Measurements from ENCODE around the gene MAD1L1.

DNA sequence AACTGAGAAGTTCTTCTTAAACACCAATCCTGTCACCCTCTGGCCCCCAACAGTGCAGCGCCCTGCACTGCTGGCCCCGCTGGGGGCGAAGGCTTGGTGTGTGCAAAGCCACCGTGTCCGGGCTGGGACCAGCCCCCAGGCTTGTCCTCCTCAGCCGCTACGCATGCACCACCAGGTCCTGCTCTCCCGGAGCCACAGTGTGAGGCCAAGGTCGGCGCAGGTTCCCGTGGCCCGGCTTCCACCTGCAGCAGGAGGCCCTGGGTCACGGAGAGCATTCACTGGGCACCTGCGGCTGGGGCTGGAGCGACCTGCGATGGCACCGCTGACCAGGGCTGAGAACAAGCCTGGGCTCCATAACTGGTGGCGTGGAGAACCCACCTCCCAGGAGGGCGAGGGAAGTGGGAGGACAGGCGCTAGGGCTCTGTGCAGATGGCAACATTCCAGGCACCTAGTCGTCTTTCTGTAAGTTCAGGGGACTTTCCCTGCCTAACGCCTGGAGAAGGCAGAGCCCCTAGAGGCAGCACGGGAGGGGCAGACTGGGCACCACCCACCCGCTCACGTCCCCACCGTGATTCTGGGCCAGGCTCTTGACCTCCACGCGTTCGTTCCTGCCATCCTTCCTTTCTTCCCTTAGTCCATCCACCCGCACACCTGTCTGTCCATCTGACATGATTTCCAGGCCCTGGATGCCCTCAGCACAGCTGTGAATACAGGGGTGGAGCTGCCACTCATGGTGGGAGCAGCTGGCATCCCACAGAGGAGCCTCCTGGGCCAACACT, 291.1 kb downstream of the MAD1L1 start:
- TF ChIP-seq, protein P1, sequence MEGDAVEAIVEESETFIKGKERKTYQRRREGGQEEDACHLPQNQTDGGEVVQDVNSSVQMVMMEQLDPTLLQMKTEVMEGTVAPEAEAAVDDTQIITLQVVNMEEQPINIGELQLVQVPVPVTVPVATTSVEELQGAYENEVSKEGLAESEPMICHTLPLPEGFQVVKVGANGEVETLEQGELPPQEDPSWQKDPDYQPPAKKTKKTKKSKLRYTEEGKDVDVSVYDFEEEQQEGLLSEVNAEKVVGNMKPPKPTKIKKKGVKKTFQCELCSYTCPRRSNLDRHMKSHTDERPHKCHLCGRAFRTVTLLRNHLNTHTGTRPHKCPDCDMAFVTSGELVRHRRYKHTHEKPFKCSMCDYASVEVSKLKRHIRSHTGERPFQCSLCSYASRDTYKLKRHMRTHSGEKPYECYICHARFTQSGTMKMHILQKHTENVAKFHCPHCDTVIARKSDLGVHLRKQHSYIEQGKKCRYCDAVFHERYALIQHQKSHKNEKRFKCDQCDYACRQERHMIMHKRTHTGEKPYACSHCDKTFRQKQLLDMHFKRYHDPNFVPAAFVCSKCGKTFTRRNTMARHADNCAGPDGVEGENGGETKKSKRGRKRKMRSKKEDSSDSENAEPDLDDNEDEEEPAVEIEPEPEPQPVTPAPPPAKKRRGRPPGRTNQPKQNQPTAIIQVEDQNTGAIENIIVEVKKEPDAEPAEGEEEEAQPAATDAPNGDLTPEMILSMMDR (IDR thresholded peaks at IDR 0.05; ENCODE audit: borderline replicate concordance, extremely low read depth, low read length, poor library complexity, severe bottlenecking): no peak
- TF ChIP-seq EZH2 (IDR thresholded peaks at IDR 0.05; ENCODE audit: borderline replicate concordance, low read depth, low read length, severe bottlenecking): no peak

Data from DND-41 (cell line).